ENCODE data around the gene PTBP2.

DNA sequence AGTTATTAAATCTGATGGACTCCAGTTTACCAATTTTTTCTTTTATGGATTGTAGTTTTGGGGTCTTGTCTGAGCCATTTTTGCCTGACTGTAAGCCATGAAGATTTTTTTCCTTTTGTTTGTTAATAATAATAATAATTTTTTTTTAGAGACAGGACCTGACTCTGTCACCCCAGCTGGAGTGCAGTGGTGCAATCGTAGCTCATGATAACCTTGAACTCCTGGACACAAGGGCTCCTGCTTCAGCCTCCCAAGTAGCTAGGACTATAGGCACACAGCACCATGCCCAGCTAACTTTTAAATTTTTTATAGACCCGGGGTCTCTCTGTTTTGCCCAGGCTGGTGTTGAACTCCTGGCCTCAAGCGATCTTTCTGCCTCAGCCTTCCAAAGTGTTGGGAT is 6.3 kb downstream of the PTBP2 start:
- no peak for TF ChIP-seq POLR2A (IDR thresholded peaks at IDR 0.05)
- TF ChIP-seq, protein P1, sequence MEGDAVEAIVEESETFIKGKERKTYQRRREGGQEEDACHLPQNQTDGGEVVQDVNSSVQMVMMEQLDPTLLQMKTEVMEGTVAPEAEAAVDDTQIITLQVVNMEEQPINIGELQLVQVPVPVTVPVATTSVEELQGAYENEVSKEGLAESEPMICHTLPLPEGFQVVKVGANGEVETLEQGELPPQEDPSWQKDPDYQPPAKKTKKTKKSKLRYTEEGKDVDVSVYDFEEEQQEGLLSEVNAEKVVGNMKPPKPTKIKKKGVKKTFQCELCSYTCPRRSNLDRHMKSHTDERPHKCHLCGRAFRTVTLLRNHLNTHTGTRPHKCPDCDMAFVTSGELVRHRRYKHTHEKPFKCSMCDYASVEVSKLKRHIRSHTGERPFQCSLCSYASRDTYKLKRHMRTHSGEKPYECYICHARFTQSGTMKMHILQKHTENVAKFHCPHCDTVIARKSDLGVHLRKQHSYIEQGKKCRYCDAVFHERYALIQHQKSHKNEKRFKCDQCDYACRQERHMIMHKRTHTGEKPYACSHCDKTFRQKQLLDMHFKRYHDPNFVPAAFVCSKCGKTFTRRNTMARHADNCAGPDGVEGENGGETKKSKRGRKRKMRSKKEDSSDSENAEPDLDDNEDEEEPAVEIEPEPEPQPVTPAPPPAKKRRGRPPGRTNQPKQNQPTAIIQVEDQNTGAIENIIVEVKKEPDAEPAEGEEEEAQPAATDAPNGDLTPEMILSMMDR (IDR thresholded peaks at IDR 0.05): no peak

Measured in lower leg skin (tissue), 3 donors.